PC-3 (cell line): ENCODE results near the gene KCNK5. TPM values are rescaled to one million over a fixed set of nuclear protein-coding genes. Genes with fewer than 3 reads are reported as not detected.

ENCODE experiments used
- ATAC-seq: fragments of 200-7000 bp; cut with Tn5 transposase; 2 replicates; pipeline ENCODE4 v1.9.1; 2020; ENCODE audit warnings: mild to moderate bottlenecking, moderate library complexity
- BruUV-seq: library from RNA; stranded (reverse); fragments of 400-500 nt; replicated peaks from 2 replicates; lab custom pipeline; 2021; lab: Mats Ljungman, UMichigan
- CTCF ChIA-PET: fragments of 300-600 bp; sonication (Branson Sonifier 250); formaldehyde crosslinking; loops from one replicate; lab custom pipeline; 2022; ENCODE audit warnings: antibody characterized with exemption; lab: Charles Lee
- POLR2A ChIA-PET: fragments of 300-600 bp; sonication (Branson Sonifier 250); formaldehyde crosslinking; loops from one replicate; lab custom pipeline; 2022; ENCODE audit warnings: antibody characterized with exemption; ENCODE audit not compliant: unreplicated experiment; lab: Charles Lee
- DNase-seq: peaks from one replicate; pipeline ENCODE4 v3.0.0-alpha.2; 2015
- H2AFZ ChIP-seq: fragments of 300-600 bp; sonication (generic); 2 replicates; pipeline ENCODE4 v1.6.0; 2016; ENCODE audit warnings: antibody characterized with exemption, low read length
- H3F3A ChIP-seq: fragments of 300-600 bp; sonication (generic); one replicate; pipeline ENCODE4 v1.6.0; 2017; ENCODE audit warnings: antibody characterized with exemption, low read length, control low read depth, mild to moderate bottlenecking; ENCODE audit not compliant: unreplicated experiment
- H3K27ac ChIP-seq: fragments of 300-600 bp; sonication (generic); 2 replicates; pipeline ENCODE4 v1.5.1; 2016; ENCODE audit warnings: mild to moderate bottlenecking, low read length
- H3K27me3 ChIP-seq: fragments of 300-600 bp; sonication (generic); 2 replicates; pipeline ENCODE4 v1.6.1; 2016; ENCODE audit warnings: low read length, mixed read lengths
- H3K36me3 ChIP-seq: fragments of 300-600 bp; sonication (generic); 2 replicates; pipeline ENCODE4 v1.6.1; 2016; ENCODE audit warnings: low read depth, mixed run types, low read length, mixed read lengths
- H3K4me1 ChIP-seq: fragments of 300-600 bp; sonication (generic); 2 replicates; pipeline ENCODE4 v1.5.1; 2016; ENCODE audit warnings: low read length; ENCODE audit not compliant: insufficient read depth
- H3K4me2 ChIP-seq: fragments of 300-600 bp; sonication (generic); 2 replicates; pipeline ENCODE4 v1.6.0; 2016; ENCODE audit warnings: low read length
- H3K4me3 ChIP-seq: fragments of 300-600 bp; sonication (generic); 2 replicates; pipeline ENCODE4 v1.5.1; 2016; ENCODE audit warnings: mild to moderate bottlenecking, low read length, mixed read lengths
- H3K79me2 ChIP-seq: fragments of 300-600 bp; sonication (generic); 2 replicates; pipeline ENCODE4 v1.6.1; 2017; ENCODE audit warnings: low read length, mixed read lengths
- H3K9ac ChIP-seq: fragments of 300-600 bp; sonication (generic); 2 replicates; pipeline ENCODE4 v1.6.0; 2016; ENCODE audit warnings: mild to moderate bottlenecking, low read length
- H3K9me2 ChIP-seq: fragments of 300-600 bp; sonication (generic); replicated peaks from 2 replicates; pipeline ENCODE4 v1.6.1; 2016; ENCODE audit warnings: mixed run types, low read length, mixed read lengths
- H3K9me3 ChIP-seq: fragments of 300-600 bp; sonication (generic); 2 replicates; pipeline ENCODE4 v1.6.1; 2016; ENCODE audit warnings: low read length, mixed read lengths
- H4K20me1 ChIP-seq: fragments of 300-600 bp; sonication (generic); 2 replicates; pipeline ENCODE4 v1.6.1; 2016; ENCODE audit warnings: low read length, mixed read lengths
- EZH2 ChIP-seq: fragments of 300-600 bp; sonication (generic); IDR thresholded peaks from one replicate; pipeline ENCODE4 v1.6.1; 2017; ENCODE audit warnings: antibody characterized with exemption, mild to moderate bottlenecking, low read length; ENCODE audit not compliant: unreplicated experiment
- EZH2phosphoT487 ChIP-seq: fragments of 300-600 bp; sonication (generic); IDR thresholded peaks from 2 replicates; pipeline ENCODE4 v1.6.1; 2018; ENCODE audit warnings: mild to moderate bottlenecking, antibody characterized with exemption, low read length, borderline replicate concordance
- intact Hi-C: fragments of 100-400 bp; cut with micrococcal nuclease; formaldehyde crosslinking; loops from 2 replicates; pipeline ENCODE4 v1.9.0; 2023
- total RNA-seq: library from RNA; depleted of rRNA; stranded (reverse); fragments of >200 nt; gene quantifications from 2 replicates; pipeline ENCODE4 v1.2.3, GENCODE V29; 2014
- TF ChIP-seq, protein P1 (sequence below): fragments of 300-600 bp; sonication (generic); conservative IDR thresholded peaks from 2 replicates; pipeline ENCODE4 v1.5.1; 2017; ENCODE audit warnings: antibody characterized with exemption, low read depth, mild to moderate bottlenecking, low read length

The KCNK5 gene
- total RNA-seq, 1 experiment from 2014 or later = 3.5 TPM

DNA sequence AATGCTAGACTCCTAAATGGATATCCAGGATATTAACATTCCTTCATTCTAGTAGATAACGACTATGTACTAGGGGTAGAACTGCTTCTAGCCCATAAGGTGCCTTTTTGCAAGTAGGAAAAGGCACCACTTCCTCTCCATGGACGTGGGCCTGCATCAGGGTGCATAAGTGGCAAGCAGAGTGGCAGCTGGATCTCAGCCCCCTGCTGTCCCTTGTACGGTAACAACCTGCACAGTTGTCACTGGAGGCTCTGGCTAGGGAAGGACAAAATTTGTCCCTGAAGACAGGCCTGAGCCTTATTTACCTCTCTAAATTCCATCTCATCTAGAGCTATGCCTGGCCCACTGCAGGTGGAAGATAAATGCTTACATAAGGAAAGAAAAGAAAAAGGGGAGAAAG is 71.8 kb downstream of the KCNK5 start:
- peaks cover 12% of the 10 kb centered on the region; the same call in 1 of the 2 replicates for H3K27me3 ChIP-seq
- CTCF ChIA-PET = no interaction called here
- intact Hi-C loops = no loop called here
- H3F3A ChIP-seq = no peaks in the 10 kb centered on the region
- H3K79me2 ChIP-seq = no peaks in the 10 kb centered on the region
- H3K4me2 ChIP-seq = no peak overlapping the region
- no peaks in the 10 kb centered on the region for H4K20me1 ChIP-seq
- no peaks in the 10 kb centered on the region for H3K4me1 ChIP-seq
- no peak for DNase-seq
- no TSS peak for BruUV-seq
- ATAC-seq = no peak
- no peaks in the 10 kb centered on the region for H3K9me3 ChIP-seq
- POLR2A ChIA-PET = no interaction called here
- H3K9ac ChIP-seq = no peak overlapping the region
- H3K36me3 ChIP-seq = no peaks in the 10 kb centered on the region
- no peak overlapping the region for H2AFZ ChIP-seq
- TF ChIP-seq, protein P1, sequence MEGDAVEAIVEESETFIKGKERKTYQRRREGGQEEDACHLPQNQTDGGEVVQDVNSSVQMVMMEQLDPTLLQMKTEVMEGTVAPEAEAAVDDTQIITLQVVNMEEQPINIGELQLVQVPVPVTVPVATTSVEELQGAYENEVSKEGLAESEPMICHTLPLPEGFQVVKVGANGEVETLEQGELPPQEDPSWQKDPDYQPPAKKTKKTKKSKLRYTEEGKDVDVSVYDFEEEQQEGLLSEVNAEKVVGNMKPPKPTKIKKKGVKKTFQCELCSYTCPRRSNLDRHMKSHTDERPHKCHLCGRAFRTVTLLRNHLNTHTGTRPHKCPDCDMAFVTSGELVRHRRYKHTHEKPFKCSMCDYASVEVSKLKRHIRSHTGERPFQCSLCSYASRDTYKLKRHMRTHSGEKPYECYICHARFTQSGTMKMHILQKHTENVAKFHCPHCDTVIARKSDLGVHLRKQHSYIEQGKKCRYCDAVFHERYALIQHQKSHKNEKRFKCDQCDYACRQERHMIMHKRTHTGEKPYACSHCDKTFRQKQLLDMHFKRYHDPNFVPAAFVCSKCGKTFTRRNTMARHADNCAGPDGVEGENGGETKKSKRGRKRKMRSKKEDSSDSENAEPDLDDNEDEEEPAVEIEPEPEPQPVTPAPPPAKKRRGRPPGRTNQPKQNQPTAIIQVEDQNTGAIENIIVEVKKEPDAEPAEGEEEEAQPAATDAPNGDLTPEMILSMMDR = no peak
- TF ChIP-seq EZH2phosphoT487 (no peak), EZH2 (no peak)
- no peaks in the 10 kb centered on the region for H3K9me2 ChIP-seq
- H3K27ac ChIP-seq = no peak overlapping the region
- H3K4me3 ChIP-seq = no peak overlapping the region

GRCh38 chr6:39156801-39157200 is 72.5 kb downstream of the KCNK5 start:
- CTCF ChIA-PET = no interaction called here
- H3K79me2 ChIP-seq = no peaks in the 10 kb centered on the region
- POLR2A ChIA-PET = no interaction called here
- H3K4me1 ChIP-seq = no peaks in the 10 kb centered on the region
- H3K9me2 ChIP-seq = no peaks in the 10 kb centered on the region
- no peak overlapping the region for H3K27ac ChIP-seq
- peaks cover 18% of the 10 kb centered on the region for H3K27me3 ChIP-seq
- no TSS peak for BruUV-seq
- DNase-seq = no peak
- no peak for ATAC-seq
- no peak overlapping the region for H2AFZ ChIP-seq
- H3K9ac ChIP-seq = no peak overlapping the region
- TF ChIP-seq EZH2phosphoT487 (no peak), EZH2 (no peak)
- TF ChIP-seq, protein P1 = no peak
- H3K4me2 ChIP-seq = no peak overlapping the region
- no peaks in the 10 kb centered on the region for H3K36me3 ChIP-seq
- no peak overlapping the region for H3K4me3 ChIP-seq
- no peaks in the 10 kb centered on the region for H3F3A ChIP-seq
- no peaks in the 10 kb centered on the region for H3K9me3 ChIP-seq
- intact Hi-C loops = no loop called here
- no peaks in the 10 kb centered on the region for H4K20me1 ChIP-seq

- no peak overlapping the region for H3K9ac ChIP-seq
- no peaks in the 10 kb centered on the region for H3K36me3 ChIP-seq
- no peaks in the 10 kb centered on the region for H3K4me1 ChIP-seq
- TF ChIP-seq, protein P1 = no peak
- TF ChIP-seq EZH2phosphoT487 (no peak), EZH2 (no peak)
- intact Hi-C loops = no loop called here
- H3K4me2 ChIP-seq = no peak overlapping the region
- no peaks in the 10 kb centered on the region for H3K79me2 ChIP-seq
- H3K4me3 ChIP-seq = no peak overlapping the region
- DNase-seq (no peak), ATAC-seq (no peak)
- H3F3A ChIP-seq = no peaks in the 10 kb centered on the region
- H3K9me3 ChIP-seq = no peaks in the 10 kb centered on the region
- no peaks in the 10 kb centered on the region for H3K9me2 ChIP-seq
- no peak overlapping the region for H2AFZ ChIP-seq
- H4K20me1 ChIP-seq = no peaks in the 10 kb centered on the region
- CTCF ChIA-PET = no interaction called here
- BruUV-seq = no TSS peak
- POLR2A ChIA-PET = no interaction called here
- no peak overlapping the region for H3K27ac ChIP-seq
- peaks cover 33% of the 10 kb centered on the region for H3K27me3 ChIP-seq
Measured at GRCh38 chr6:39154705-39155104, 74.6 kb downstream of the KCNK5 start.
